HG03457 (cell line): ENCODE results near the gene SH3YL1.

Experiments
- ATAC-seq: cut with Tn5 transposase; IDR thresholded peaks from one replicate; pipeline ENCODE4 v1.9.1; 2021; ENCODE audit warnings: moderate number of reproducible peaks; ENCODE audit not compliant: unreplicated experiment

Gene SH3YL1

DNA sequence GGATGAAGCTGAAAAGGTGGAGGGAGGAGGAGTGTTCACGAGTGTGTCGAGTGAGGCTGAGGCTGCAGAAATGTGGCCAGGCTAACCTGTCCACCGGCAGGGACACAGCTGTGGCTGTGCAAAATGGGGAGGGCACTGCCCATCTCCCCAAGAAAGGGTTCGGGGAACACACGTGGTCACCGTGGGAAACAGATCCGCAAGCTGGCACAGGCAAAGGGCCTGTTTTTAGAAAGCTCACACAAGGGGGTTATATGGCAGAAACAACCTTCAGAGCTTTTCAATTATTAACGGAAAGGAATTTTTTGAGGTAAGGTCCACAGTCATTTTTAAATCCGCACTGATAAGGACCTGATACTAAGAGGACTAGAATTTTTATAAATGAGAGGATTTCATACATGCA, 35.7 kb downstream of the SH3YL1 start:
- ATAC-seq: no peak

DNA sequence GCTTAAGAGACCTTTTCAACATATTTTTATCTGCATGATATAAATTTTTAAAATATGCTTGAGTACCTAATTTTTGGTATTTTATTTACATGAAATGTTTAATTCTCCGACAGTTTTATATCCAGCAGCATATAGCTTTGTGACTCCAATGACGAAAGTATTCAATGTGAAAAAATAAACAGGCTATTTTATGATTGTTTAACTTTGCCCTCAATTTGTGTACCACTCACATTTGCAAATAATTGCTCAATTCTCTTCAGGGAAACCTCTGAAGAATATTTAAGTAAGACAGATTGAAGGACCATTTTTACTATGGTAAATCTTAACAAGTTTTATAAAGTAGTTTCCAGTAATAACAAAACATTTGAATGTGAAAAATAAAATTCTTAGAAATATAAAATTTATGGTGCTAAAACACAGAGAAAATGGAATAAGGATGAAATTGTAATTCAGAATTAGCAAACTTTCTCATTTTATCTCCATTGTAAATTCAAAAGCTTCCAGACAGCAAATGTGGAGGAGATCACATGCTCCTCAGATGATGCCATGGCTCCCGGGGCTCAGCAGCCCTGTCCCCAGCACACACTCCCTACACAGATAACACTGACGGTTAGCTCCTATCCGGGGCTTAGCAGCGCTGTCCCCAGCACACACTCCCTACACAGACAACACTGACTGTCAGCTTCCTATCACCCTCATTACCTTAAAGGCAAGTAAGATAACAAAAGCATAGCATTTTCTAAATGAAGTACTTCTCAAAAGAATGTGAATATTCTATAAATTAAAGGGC, 39.7 kb downstream of the SH3YL1 start:
- ATAC-seq: no peak

GRCh38 chr2:223451-223850, 40.4 kb downstream of the SH3YL1 start:
- ATAC-seq: no peak

GRCh38 chr2:216068-216467, 47.8 kb downstream of the SH3YL1 start:
- no peak for ATAC-seq

GRCh38 chr2:213932-214693, 49.7 kb downstream of the SH3YL1 start:
- no peak for ATAC-seq

GRCh38 chr2:211486-212184, 52.2 kb downstream of the SH3YL1 start:
- ATAC-seq: no peak

GRCh38 chr2:210660-211059, 53.2 kb downstream of the SH3YL1 start:
- ATAC-seq: no peak

DNA sequence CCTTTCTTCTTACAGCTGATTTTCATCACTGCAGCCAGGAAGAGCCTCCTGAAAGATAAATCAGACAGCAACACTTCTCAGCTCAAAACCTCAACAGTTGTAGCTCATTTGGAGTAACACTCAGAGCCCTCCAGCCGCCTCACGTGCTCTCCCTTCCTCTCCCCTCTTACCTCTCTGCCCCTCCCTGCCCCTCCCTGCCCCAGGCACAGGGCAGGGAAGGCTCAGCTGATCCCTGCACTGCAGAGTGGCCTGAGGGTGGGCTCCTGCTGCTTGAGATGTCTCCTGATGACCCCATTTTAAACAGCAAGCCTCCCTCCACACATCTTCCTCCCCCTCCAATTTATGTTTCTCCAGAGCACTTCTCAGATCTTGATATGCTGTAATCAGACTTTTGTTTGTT, 54.4 kb downstream of the SH3YL1 start:
- no peak for ATAC-seq

DNA sequence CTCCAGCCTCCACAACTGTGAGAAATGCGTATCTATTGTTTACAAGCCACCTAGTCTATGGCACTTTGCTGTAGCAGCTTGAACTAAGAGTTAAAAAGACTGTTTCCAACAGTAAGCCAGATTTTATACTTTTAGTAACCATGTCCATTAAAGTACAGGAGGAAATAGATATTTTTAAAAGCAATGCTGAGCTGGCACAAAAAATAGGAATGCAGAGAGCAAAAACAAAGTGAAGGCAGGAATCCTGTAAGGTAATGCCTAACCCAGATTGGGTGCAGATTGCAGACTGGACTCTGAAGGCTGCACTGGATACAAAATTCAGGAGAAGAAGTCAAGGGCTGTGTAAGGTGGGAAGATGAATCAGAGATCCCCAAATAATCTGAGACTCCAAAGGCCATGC, 55.5 kb downstream of the SH3YL1 start:
- no peak for ATAC-seq

GRCh38 chr2:203984-204383, 59.8 kb downstream of the SH3YL1 start:
- no peak for ATAC-seq

DNA sequence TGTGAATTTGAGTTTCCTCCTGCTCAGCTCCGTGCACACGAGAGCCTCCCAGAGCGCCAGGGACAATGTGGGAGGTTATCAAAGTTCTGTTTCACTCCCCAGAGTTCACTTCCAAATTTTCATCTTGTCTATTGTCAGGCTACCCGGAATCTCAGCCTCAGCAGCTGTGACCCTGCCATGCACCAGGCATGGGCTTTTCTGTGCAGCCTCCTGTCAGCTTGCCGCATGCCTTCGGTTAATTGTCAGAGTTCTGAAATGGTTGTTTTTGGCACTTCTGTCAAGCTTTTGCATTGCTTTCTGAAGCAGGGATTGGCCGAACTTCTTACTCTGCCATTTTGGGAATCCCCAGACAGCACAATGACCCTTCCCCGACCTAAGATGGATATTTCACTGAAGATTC, 60.4 kb downstream of the SH3YL1 start:
- ATAC-seq: no peak

GRCh38 chr2:202945-203344, 60.9 kb downstream of the SH3YL1 start:
- no peak for ATAC-seq

GRCh38 chr2:201648-202433, 62.0 kb downstream of the SH3YL1 start:
- no peak for ATAC-seq

DNA sequence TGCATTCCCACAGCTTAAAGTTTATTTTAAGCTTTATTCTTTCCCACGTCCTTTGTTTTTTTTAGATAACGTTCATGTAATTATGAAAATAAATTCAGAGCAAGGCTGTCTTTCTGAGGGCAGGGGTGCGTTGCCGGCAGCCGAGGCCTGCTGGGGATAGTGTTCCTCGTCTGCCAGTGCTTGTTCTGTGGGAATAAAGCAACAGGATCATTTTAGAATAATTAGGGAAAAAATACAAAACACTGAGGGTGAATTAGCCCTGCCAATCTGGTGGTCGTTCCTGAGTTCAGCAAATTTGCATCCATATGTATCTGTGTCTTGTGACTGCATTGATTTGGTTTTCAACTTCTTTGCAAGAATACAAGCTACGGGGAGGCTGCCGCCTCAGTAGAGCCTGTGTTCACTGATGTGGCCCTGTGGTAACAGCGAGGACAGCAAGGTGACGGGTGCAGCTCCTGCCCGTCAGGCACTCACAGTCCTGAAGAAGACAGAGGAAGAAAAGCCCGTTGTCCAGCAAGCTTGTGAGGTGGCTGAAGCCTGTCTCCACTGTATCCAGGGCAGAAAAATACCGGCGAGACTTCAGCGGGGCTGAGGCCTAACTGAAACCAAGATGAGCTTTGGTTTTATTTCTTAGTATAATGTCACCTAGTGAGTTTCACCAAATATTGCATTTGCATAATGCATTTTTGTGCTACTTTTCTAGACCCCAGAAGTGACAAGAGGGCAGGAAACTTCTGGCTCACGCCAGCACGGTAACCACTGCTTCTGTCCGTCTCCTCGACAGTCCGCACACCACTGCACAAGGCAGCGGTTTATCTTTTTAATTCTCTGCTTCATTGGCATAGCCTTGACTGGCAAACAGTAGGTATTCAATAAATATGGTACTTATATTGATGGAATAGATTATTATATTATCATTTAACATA, 64.5 kb downstream of the SH3YL1 start:
- ATAC-seq: no peak

GRCh38 chr2:196406-196805, 67.4 kb downstream of the SH3YL1 start:
- no peak for ATAC-seq

- ATAC-seq: no peak
Observed at GRCh38 chr2:195932-196331, 67.9 kb downstream of the SH3YL1 start.

GRCh38 chr2:193141-193671, 70.6 kb downstream of the SH3YL1 start:
- ATAC-seq: no peak

- ATAC-seq: no peak
Observed at GRCh38 chr2:191311-192190, 72.3 kb downstream of the SH3YL1 start.

GRCh38 chr2:187825-188224, 76.0 kb downstream of the SH3YL1 start:
- ATAC-seq: no peak
